ENCODE measurements around the gene MAGEB17.

Gene MAGEB17, protein sequence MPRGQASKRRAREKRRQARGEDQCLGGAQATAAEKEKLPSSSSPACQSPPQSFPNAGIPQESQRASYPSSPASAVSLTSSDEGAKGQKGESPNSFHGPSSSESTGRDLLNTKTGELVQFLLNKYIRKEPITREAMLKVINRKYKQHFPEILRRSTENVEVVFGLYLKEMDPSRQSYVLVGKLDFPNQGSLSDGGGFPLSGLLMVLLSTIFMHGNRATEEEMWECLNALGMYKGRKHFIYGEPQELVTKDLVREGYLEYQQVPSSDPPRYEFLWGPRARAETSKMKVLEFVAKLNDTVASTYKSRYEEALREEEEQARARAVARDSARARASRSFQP

GRCh38 chrX:16167181-16167580 lies at the start of gene MAGEB17:
TSS of gene MAGEB17 (plus strand) at chrX:16167481. CDS start at chrX:16170383, 2,902 bp downstream.
- Histone ChIP-seq H3K36me3 (ENCODE audit: insufficient read depth, low read length) (no peaks in the 10 kb centered on the region), H3K9ac (ENCODE audit: low read length) (no peak within 1 kb of the TSS), H3K27me3 (ENCODE audit: control insufficient read depth in 1 of 2, insufficient read depth in 2 of 2, low read length in 2 of 2) (peaks cover 0 to 5% of the 10 kb centered on the region in 2 donors)

GRCh38 chrX:16119353-16120220 lies 47.7 kb upstream of the MAGEB17 start:
- Histone ChIP-seq H3K36me3 (ENCODE audit: insufficient read depth, low read length) (no peaks in the 10 kb centered on the region), H3K27me3 (ENCODE audit: control insufficient read depth in 1 of 2, insufficient read depth in 2 of 2, low read length in 2 of 2) (no peaks in the 10 kb centered on the region), H3K4me3 (ENCODE audit: low read depth in 1 of 2, low read length in 2 of 2) (no peak overlapping the region), H3K9ac (ENCODE audit: low read length) (no peak overlapping the region), H3K4me1 (ENCODE audit: insufficient read depth, low read length) (no peaks in the 10 kb centered on the region), H3K27ac (ENCODE audit: low read depth, low read length) (peak overlapping the region; percentile 39), H3K9me3 (ENCODE audit: low read length) (peaks cover 8% of the 10 kb centered on the region)

More at GRCh38 chrX:16167181-16167580, at the start of gene MAGEB17:
- Histone ChIP-seq H3K4me3 (ENCODE audit: low read depth in 1 of 2, low read length in 2 of 2) (no peak within 1 kb of the TSS), H3K4me1 (ENCODE audit: insufficient read depth, low read length) (no peaks in the 10 kb centered on the region), H3K27ac (ENCODE audit: low read depth, low read length) (no peak within 1 kb of the TSS), H3K9me3 (ENCODE audit: low read length) (no peaks in the 10 kb centered on the region)

- H3K36me3 ChIP-seq (ENCODE audit: insufficient read depth, low read length): no peaks in the 10 kb centered on the region
- H3K9me3 ChIP-seq (ENCODE audit: low read length): peaks cover 8% of the 10 kb centered on the region
- no peaks in the 10 kb centered on the region for H3K27me3 ChIP-seq (ENCODE audit: control insufficient read depth in 1 of 2, insufficient read depth in 2 of 2, low read length in 2 of 2)
- H3K9ac ChIP-seq (ENCODE audit: low read length): no peak overlapping the region
- H3K27ac ChIP-seq (ENCODE audit: low read depth, low read length): no peak overlapping the region
- H3K4me1 ChIP-seq (ENCODE audit: insufficient read depth, low read length): no peaks in the 10 kb centered on the region
- no peak overlapping the region for H3K4me3 ChIP-seq (ENCODE audit: low read depth in 1 of 2, low read length in 2 of 2)
These were observed 46.9 kb upstream of the MAGEB17 start for GRCh38 chrX:16120431-16120830.

GRCh38 chrX:16123222-16123786 lies 44.0 kb upstream of the MAGEB17 start, which contains the start of gene GRPR:
TSS of gene GRPR (plus strand) at chrX:16123565. CDS start at chrX:16123954, 389 bp downstream.
- Histone ChIP-seq H3K4me1 (ENCODE audit: insufficient read depth, low read length) (no peaks in the 10 kb centered on the region), H3K36me3 (ENCODE audit: insufficient read depth, low read length) (no peaks in the 10 kb centered on the region), H3K4me3 (ENCODE audit: low read depth in 1 of 2, low read length in 2 of 2) (no peak within 1 kb of the TSS), H3K9ac (ENCODE audit: low read length) (no peak within 1 kb of the TSS), H3K9me3 (ENCODE audit: low read length) (peaks cover 4% of the 10 kb centered on the region), H3K27me3 (ENCODE audit: control insufficient read depth in 1 of 2, insufficient read depth in 2 of 2, low read length in 2 of 2) (no peaks in the 10 kb centered on the region), H3K27ac (ENCODE audit: low read depth, low read length) (no peak within 1 kb of the TSS)

GRCh38 chrX:16124201-16124600 lies 43.1 kb upstream of the MAGEB17 start:
- Histone ChIP-seq H3K4me1 (ENCODE audit: insufficient read depth, low read length) (no peaks in the 10 kb centered on the region), H3K27me3 (ENCODE audit: control insufficient read depth in 1 of 2, insufficient read depth in 2 of 2, low read length in 2 of 2) (no peaks in the 10 kb centered on the region), H3K9ac (ENCODE audit: low read length) (no peak overlapping the region), H3K9me3 (ENCODE audit: low read length) (peaks cover 1% of the 10 kb centered on the region), H3K27ac (ENCODE audit: low read depth, low read length) (no peak overlapping the region), H3K4me3 (ENCODE audit: low read depth in 1 of 2, low read length in 2 of 2) (no peak overlapping the region), H3K36me3 (ENCODE audit: insufficient read depth, low read length) (no peaks in the 10 kb centered on the region)

GRCh38 chrX:16125520-16126149 lies 41.6 kb upstream of the MAGEB17 start:
- H3K27ac ChIP-seq (ENCODE audit: low read depth, low read length): no peak overlapping the region
- H3K4me1 ChIP-seq (ENCODE audit: insufficient read depth, low read length): no peaks in the 10 kb centered on the region
- no peak overlapping the region for H3K9ac ChIP-seq (ENCODE audit: low read length)
- no peaks in the 10 kb centered on the region for H3K27me3 ChIP-seq (ENCODE audit: control insufficient read depth in 1 of 2, insufficient read depth in 2 of 2, low read length in 2 of 2)
- H3K4me3 ChIP-seq (ENCODE audit: low read depth in 1 of 2, low read length in 2 of 2): no peak overlapping the region
- no peaks in the 10 kb centered on the region for H3K36me3 ChIP-seq (ENCODE audit: insufficient read depth, low read length)
- no peaks in the 10 kb centered on the region for H3K9me3 ChIP-seq (ENCODE audit: low read length)

DNA sequence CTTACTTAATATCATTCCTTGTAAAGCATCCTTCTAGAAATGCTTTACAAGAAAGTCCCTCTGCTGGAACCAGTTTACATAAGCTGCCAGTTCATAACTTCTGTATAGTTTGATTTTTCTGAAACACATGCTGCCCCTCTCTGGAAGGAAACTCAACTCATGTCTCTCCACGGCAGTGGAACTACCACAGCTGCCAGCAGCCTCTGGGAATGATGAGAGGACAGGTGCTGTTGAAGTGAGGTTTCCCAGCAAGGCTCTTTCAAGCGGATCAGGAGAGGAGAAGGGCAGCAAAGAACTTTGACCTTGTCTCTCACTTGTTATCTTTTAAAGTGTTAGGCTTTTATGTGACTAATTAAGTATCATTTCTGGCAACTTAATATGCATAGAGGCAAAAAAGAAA lies 36.6 kb upstream of the MAGEB17 start:
- Histone ChIP-seq H3K4me1 (ENCODE audit: insufficient read depth, low read length) (no peaks in the 10 kb centered on the region), H3K4me3 (ENCODE audit: low read depth in 1 of 2, low read length in 2 of 2) (no peak overlapping the region), H3K9ac (ENCODE audit: low read length) (no peak overlapping the region), H3K36me3 (ENCODE audit: insufficient read depth, low read length) (no peaks in the 10 kb centered on the region), H3K9me3 (ENCODE audit: low read length) (no peaks in the 10 kb centered on the region), H3K27ac (ENCODE audit: low read depth, low read length) (no peak overlapping the region), H3K27me3 (ENCODE audit: control insufficient read depth in 1 of 2, insufficient read depth in 2 of 2, low read length in 2 of 2) (no peaks in the 10 kb centered on the region)

- no peak overlapping the region for H3K9ac ChIP-seq (ENCODE audit: low read length)
- H3K4me3 ChIP-seq (ENCODE audit: low read depth in 1 of 2, low read length in 2 of 2): no peak overlapping the region
- H3K36me3 ChIP-seq (ENCODE audit: insufficient read depth, low read length): no peaks in the 10 kb centered on the region
- H3K27ac ChIP-seq (ENCODE audit: low read depth, low read length): no peak overlapping the region
- H3K27me3 ChIP-seq (ENCODE audit: control insufficient read depth in 1 of 2, insufficient read depth in 2 of 2, low read length in 2 of 2): no peaks in the 10 kb centered on the region
- no peaks in the 10 kb centered on the region for H3K4me1 ChIP-seq (ENCODE audit: insufficient read depth, low read length)
- H3K9me3 ChIP-seq (ENCODE audit: low read length): no peaks in the 10 kb centered on the region
These were observed 32.3 kb upstream of the MAGEB17 start for GRCh38 chrX:16134936-16135335.

DNA sequence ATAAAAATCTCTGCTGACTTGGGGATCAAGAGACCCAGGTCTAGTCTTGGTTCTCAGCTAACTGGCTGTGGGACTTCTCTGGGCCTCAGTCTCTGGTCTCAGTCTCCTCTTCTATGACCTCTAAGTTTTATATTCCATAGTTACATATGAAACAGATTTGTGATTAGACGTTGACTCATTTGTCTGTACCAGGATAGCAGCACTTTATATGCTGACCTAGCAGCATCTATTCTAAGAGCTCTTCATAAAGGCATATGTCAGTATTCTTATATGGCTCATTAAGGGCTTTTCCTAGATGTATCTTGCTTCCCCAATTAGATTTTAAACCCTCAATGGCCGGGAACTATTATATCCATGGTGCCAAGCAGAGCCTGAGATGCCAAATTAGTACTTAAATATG lies 31.2 kb upstream of the MAGEB17 start:
- no peak overlapping the region for H3K9ac ChIP-seq (ENCODE audit: low read length)
- H3K27ac ChIP-seq (ENCODE audit: low read depth, low read length): no peak overlapping the region
- H3K9me3 ChIP-seq (ENCODE audit: low read length): no peaks in the 10 kb centered on the region
- H3K4me1 ChIP-seq (ENCODE audit: insufficient read depth, low read length): no peaks in the 10 kb centered on the region
- H3K27me3 ChIP-seq (ENCODE audit: control insufficient read depth in 1 of 2, insufficient read depth in 2 of 2, low read length in 2 of 2): no peaks in the 10 kb centered on the region
- no peak overlapping the region for H3K4me3 ChIP-seq (ENCODE audit: low read depth in 1 of 2, low read length in 2 of 2)
- no peaks in the 10 kb centered on the region for H3K36me3 ChIP-seq (ENCODE audit: insufficient read depth, low read length)

- Histone ChIP-seq H3K9ac (ENCODE audit: low read length) (no peak overlapping the region), H3K4me1 (ENCODE audit: insufficient read depth, low read length) (no peaks in the 10 kb centered on the region), H3K4me3 (ENCODE audit: low read depth in 1 of 2, low read length in 2 of 2) (no peak overlapping the region), H3K36me3 (ENCODE audit: insufficient read depth, low read length) (no peaks in the 10 kb centered on the region), H3K9me3 (ENCODE audit: low read length) (no peaks in the 10 kb centered on the region), H3K27ac (ENCODE audit: low read depth, low read length) (no peak overlapping the region), H3K27me3 (ENCODE audit: control insufficient read depth in 1 of 2, insufficient read depth in 2 of 2, low read length in 2 of 2) (no peaks in the 10 kb centered on the region)
These were observed 29.7 kb upstream of the MAGEB17 start for GRCh38 chrX:16137416-16138107.

DNA sequence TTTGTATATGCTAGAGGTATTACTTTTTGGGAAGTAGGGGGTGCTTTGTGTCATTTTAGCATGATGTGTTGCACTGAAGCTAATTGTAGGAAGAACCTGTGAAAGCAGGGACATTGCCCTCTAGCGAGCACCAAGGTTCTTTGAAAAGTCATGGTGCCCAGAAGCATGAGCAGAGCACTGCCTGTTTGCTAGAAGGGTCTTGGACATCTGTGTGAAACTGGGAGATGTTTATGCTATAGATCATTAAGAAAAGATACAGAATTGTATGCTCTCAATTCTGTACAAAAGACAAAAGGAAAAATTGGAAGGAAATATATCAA lies 29.2 kb upstream of the MAGEB17 start:
- Histone ChIP-seq H3K9ac (ENCODE audit: low read length) (no peak overlapping the region), H3K9me3 (ENCODE audit: low read length) (no peaks in the 10 kb centered on the region), H3K4me1 (ENCODE audit: insufficient read depth, low read length) (no peaks in the 10 kb centered on the region), H3K27me3 (ENCODE audit: control insufficient read depth in 1 of 2, insufficient read depth in 2 of 2, low read length in 2 of 2) (no peaks in the 10 kb centered on the region), H3K4me3 (ENCODE audit: low read depth in 1 of 2, low read length in 2 of 2) (no peak overlapping the region), H3K27ac (ENCODE audit: low read depth, low read length) (no peak overlapping the region), H3K36me3 (ENCODE audit: insufficient read depth, low read length) (no peaks in the 10 kb centered on the region)
